GM19395 (cell line): ENCODE data around the gene CNOT6L.

Experiments
- ATAC-seq: cut with Tn5 transposase; IDR thresholded peaks from one replicate; pipeline ENCODE4 v1.9.1; 2021; ENCODE audit warnings: mild to moderate bottlenecking, moderate library complexity; ENCODE audit not compliant: unreplicated experiment

The CNOT6L gene

GRCh38 chr4:77715414-77716290 lies 103.5 kb downstream of the CNOT6L start:
- ATAC-seq = no peak

- ATAC-seq = no peak
These were observed 104.7 kb downstream of the CNOT6L start for GRCh38 chr4:77714514-77714913.

- no peak for ATAC-seq
These were observed 105.3 kb downstream of the CNOT6L start for GRCh38 chr4:77713884-77714283.

- no peak for ATAC-seq
These were observed 106.5 kb downstream of the CNOT6L start for GRCh38 chr4:77712675-77713074.

- no peak for ATAC-seq
These were observed 107.7 kb downstream of the CNOT6L start for GRCh38 chr4:77711469-77711868.

- no peak for ATAC-seq
These were observed 108.5 kb downstream of the CNOT6L start for GRCh38 chr4:77710684-77711083.

- ATAC-seq = no peak
These were observed 109.1 kb downstream of the CNOT6L start for GRCh38 chr4:77710059-77710458.

- ATAC-seq = no peak
These were observed 112.5 kb downstream of the CNOT6L start for GRCh38 chr4:77706717-77707116.

GRCh38 chr4:77703666-77704065 lies 115.5 kb downstream of the CNOT6L start:
- ATAC-seq = no peak

- no peak for ATAC-seq
These were observed 118.0 kb downstream of the CNOT6L start for GRCh38 chr4:77701121-77701520.

- no peak for ATAC-seq
These were observed 119.4 kb downstream of the CNOT6L start for GRCh38 chr4:77699731-77700210.

- no peak for ATAC-seq
These were observed 121.1 kb downstream of the CNOT6L start for GRCh38 chr4:77697860-77698590.

- ATAC-seq = no peak
These were observed 123.4 kb downstream of the CNOT6L start for GRCh38 chr4:77695774-77696173.

- no peak for ATAC-seq
These were observed 126.2 kb downstream of the CNOT6L start for GRCh38 chr4:77692847-77693432.

GRCh38 chr4:77681792-77682191 lies 137.4 kb downstream of the CNOT6L start:
- no peak for ATAC-seq

- no peak for ATAC-seq
These were observed 142.3 kb downstream of the CNOT6L start for GRCh38 chr4:77676842-77677241.

- ATAC-seq = no peak
These were observed 148.1 kb downstream of the CNOT6L start for GRCh38 chr4:77671051-77671450.

GRCh38 chr4:77669946-77670590 lies 149.1 kb downstream of the CNOT6L start:
- ATAC-seq = no peak

- no peak for ATAC-seq
These were observed 153.6 kb downstream of the CNOT6L start for GRCh38 chr4:77665381-77666069.
